Osteoblast (primary cell): Measurements from ENCODE around the gene ANKRD40CL. TPM values are rescaled to one million over a fixed set of nuclear protein-coding genes. Genes with fewer than 3 reads are reported as not detected.

Experiments used
- DNase-seq: peaks from one replicate; pipeline ENCODE4 v3.0.0; 2011; ENCODE audit warnings: low spot score, mixed read lengths; ENCODE audit not compliant: insufficient read length; ENCODE audit errors: missing footprints
- H2AFZ ChIP-seq: 2 replicates; pipeline ENCODE4 v1.6.0; 2011; ENCODE audit warnings: mild to moderate bottlenecking, low read length
- H3K27ac ChIP-seq: 2 replicates; pipeline ENCODE4 v1.5.1; 2011; ENCODE audit warnings: mild to moderate bottlenecking, low read depth, low read length, moderate library complexity
- H3K27me3 ChIP-seq: 2 replicates; pipeline ENCODE4 v1.6.0; 2012; ENCODE audit warnings: mild to moderate bottlenecking, control low read depth, inconsistent platforms, low read length, moderate library complexity; ENCODE audit not compliant: insufficient read depth
- H3K36me3 ChIP-seq: 2 replicates; pipeline ENCODE4 v1.5.1; 2011; ENCODE audit warnings: mild to moderate bottlenecking, low read length, control low read depth, moderate library complexity; ENCODE audit not compliant: insufficient read depth
- H3K4me1 ChIP-seq: 2 replicates; pipeline ENCODE4 v1.5.1; 2011; ENCODE audit warnings: mild to moderate bottlenecking, low read length, control low read depth, moderate library complexity; ENCODE audit not compliant: insufficient read depth
- H3K4me2 ChIP-seq: 2 replicates; pipeline ENCODE4 v1.6.0; 2011; ENCODE audit warnings: mild to moderate bottlenecking, low read length; ENCODE audit not compliant: insufficient read depth
- H3K4me3 ChIP-seq: fragments of 200-600 bp; sonication (generic); 3 replicates; pipeline ENCODE4 v1.5.1; 2012; ENCODE audit warnings: mild to moderate bottlenecking, low read length, inconsistent platforms; ENCODE audit not compliant: insufficient read depth
- H3K79me2 ChIP-seq: 2 replicates; pipeline ENCODE4 v1.6.0; 2012; ENCODE audit warnings: mild to moderate bottlenecking, low read length, control low read depth, inconsistent platforms; ENCODE audit not compliant: insufficient read depth
- H3K9me3 ChIP-seq: 2 replicates; pipeline ENCODE4 v1.5.1; 2011; ENCODE audit warnings: low read depth, low read length, control low read depth
- H4K20me1 ChIP-seq: 2 replicates; pipeline ENCODE4 v1.6.0; 2012; ENCODE audit warnings: mild to moderate bottlenecking, low read length, control low read depth; ENCODE audit not compliant: insufficient read depth
- total RNA-seq: library from RNA; depleted of rRNA; stranded (reverse); fragments of >200 nt; gene quantifications from 2 replicates; pipeline ENCODE4 v1.2.3, GENCODE V29; 2012
- TF ChIP-seq, protein P1 (sequence below): IDR thresholded peaks from 2 replicates; pipeline ENCODE4 v1.5.1; 2011; ENCODE audit warnings: mild to moderate bottlenecking, low read depth, low read length, moderate library complexity; ENCODE audit errors: extremely low read depth

The ANKRD40CL gene
- total RNA-seq, 1 donor: 0.36 TPM

DNA sequence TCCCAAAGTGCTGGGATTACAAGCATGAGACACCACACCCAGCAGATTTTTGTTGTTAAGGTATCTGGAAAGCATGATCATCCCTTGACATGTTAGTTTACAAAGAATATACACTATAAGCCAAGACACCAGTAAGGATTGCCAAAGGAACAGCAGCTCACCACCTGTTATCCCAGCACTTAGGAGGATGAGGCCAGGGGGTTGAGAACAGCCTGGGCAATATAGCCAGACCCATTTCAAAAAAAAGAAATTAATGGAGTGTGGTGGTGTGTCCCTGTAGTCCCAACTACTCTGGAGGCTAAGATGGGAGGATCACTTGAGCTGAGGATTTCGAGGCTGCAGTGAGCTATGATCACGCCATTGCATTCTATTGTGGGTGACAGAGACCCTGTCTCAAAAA, 5.1 kb downstream of the ANKRD40CL start:
- Histone ChIP-seq H3K4me3 (no peak overlapping the region), H3K4me1 (peaks cover 3% of the 10 kb centered on the region), H3K27ac (no peak overlapping the region), H2AFZ (no peak overlapping the region), H3K36me3 (no peaks in the 10 kb centered on the region), H4K20me1 (no peaks in the 10 kb centered on the region), H3K9me3 (no peaks in the 10 kb centered on the region), H3K27me3 (no peaks in the 10 kb centered on the region), H3K4me2 (no peak overlapping the region), H3K79me2 (no peaks in the 10 kb centered on the region)
- TF ChIP-seq, protein P1, sequence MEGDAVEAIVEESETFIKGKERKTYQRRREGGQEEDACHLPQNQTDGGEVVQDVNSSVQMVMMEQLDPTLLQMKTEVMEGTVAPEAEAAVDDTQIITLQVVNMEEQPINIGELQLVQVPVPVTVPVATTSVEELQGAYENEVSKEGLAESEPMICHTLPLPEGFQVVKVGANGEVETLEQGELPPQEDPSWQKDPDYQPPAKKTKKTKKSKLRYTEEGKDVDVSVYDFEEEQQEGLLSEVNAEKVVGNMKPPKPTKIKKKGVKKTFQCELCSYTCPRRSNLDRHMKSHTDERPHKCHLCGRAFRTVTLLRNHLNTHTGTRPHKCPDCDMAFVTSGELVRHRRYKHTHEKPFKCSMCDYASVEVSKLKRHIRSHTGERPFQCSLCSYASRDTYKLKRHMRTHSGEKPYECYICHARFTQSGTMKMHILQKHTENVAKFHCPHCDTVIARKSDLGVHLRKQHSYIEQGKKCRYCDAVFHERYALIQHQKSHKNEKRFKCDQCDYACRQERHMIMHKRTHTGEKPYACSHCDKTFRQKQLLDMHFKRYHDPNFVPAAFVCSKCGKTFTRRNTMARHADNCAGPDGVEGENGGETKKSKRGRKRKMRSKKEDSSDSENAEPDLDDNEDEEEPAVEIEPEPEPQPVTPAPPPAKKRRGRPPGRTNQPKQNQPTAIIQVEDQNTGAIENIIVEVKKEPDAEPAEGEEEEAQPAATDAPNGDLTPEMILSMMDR: no peak
- DNase-seq: no peak

- Histone ChIP-seq H3K4me3 (no peak overlapping the region), H3K4me2 (no peak overlapping the region), H4K20me1 (no peaks in the 10 kb centered on the region), H3K36me3 (no peaks in the 10 kb centered on the region), H3K79me2 (no peaks in the 10 kb centered on the region), H3K4me1 (peaks cover 3% of the 10 kb centered on the region), H3K27ac (no peak overlapping the region), H2AFZ (no peak overlapping the region), H3K27me3 (no peaks in the 10 kb centered on the region), H3K9me3 (no peaks in the 10 kb centered on the region)
- DNase-seq: no peak
- TF ChIP-seq, protein P1: no peak
These were observed 8.3 kb downstream of the ANKRD40CL start for GRCh38 chr17:50758989-50759544.

GRCh38 chr17:50758524-50758923, 8.8 kb downstream of the ANKRD40CL start:
- Histone ChIP-seq H3K79me2 (no peaks in the 10 kb centered on the region), H2AFZ (no peak overlapping the region), H3K36me3 (peaks cover 3% of the 10 kb centered on the region), H3K9me3 (no peaks in the 10 kb centered on the region), H3K27me3 (no peaks in the 10 kb centered on the region), H3K4me1 (peaks cover 3% of the 10 kb centered on the region), H3K4me2 (no peak overlapping the region), H3K27ac (no peak overlapping the region), H4K20me1 (no peaks in the 10 kb centered on the region), H3K4me3 (no peak overlapping the region)
- TF ChIP-seq, protein P1: no peak
- no peak for DNase-seq

- DNase-seq: no peak
- H3K27ac ChIP-seq: no peak overlapping the region
- no peaks in the 10 kb centered on the region for H3K79me2 ChIP-seq
- peaks cover 42% of the 10 kb centered on the region for H3K36me3 ChIP-seq
- no peaks in the 10 kb centered on the region for H3K9me3 ChIP-seq
- no peaks in the 10 kb centered on the region for H3K4me1 ChIP-seq
- H3K27me3 ChIP-seq: no peaks in the 10 kb centered on the region
- no peak overlapping the region for H3K4me3 ChIP-seq
- H3K4me2 ChIP-seq: no peak overlapping the region
- no peak overlapping the region for H2AFZ ChIP-seq
- TF ChIP-seq, protein P1: no peak
- no peaks in the 10 kb centered on the region for H4K20me1 ChIP-seq
These were observed 12.8 kb downstream of the ANKRD40CL start for GRCh38 chr17:50754521-50754920.
